Cortex of kidney (tissue), 1 donor: Measurements from ENCODE around the gene RBM19.
"Not testable (repeated sequence)": the region's sequence is repeated elsewhere in the genome, so short reads cannot be mapped to it uniquely, and the experiment has no call there.

Source experiments
- DNase-seq: peaks from one replicate; lab custom pipeline; 2025; lab: John Stamatoyannopoulos, UW

The RBM19 gene

DNA sequence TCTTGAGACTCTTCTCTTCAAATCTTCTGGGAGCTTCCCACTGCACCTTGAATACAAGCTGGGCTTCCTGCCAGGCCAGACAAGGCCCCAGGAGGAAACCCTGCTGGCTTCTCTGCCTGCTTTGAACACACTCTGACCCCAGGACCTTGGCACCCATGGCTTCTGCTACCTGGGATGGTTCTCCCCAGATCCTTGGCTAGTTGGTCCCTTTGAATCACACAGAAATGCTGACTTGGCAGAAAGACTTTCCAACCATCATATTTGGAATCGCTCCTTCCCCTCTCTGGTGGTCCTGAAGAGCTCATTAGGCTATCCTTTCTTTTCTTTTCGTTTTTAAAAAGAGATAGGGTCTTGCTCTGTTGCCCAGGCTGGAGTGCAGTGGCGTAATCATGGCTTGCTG lies 132.7 kb downstream of the RBM19 start:
- DNase-seq: no peak

DNA sequence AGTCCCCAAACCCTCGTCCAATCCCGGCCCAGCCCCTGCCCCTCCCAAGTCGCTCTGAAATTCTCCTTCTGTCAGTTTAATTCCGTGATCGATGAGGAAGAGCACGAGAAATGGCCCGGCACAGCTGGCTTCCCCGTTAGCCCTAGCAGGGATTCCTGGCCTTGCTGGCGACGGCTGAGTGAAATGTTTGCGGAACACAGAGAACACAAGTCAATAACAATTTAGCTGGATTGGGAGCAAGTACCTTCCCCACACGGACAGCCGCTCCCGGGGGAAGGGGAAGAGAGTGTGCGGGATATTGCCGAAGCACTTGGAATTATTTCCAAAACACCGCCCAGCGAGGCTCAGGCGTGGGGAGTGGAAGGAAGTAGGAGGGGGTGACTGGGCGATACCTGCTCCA lies 134.6 kb downstream of the RBM19 start:
- DNase-seq: no peak

DNA sequence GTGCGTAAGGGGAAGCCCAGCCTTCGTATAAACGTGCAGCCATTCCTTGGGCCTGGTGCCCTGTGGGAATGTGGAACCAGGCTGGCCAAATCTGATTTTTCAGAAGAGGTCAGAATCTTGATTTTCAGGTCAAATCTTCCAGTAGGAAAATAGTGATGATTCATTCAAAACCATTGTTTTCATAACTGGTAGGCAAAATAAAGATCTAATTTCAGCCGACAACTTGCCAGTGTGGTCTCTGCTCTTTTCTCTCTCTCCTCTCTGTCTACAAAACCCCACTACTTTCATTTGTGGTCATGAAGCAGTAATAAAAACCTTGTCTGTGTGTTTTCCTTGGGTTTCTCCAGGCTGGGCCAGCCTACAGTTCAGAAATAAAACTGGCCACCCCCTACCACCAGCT lies 135.1 kb downstream of the RBM19 start:
- no peak for DNase-seq

DNA sequence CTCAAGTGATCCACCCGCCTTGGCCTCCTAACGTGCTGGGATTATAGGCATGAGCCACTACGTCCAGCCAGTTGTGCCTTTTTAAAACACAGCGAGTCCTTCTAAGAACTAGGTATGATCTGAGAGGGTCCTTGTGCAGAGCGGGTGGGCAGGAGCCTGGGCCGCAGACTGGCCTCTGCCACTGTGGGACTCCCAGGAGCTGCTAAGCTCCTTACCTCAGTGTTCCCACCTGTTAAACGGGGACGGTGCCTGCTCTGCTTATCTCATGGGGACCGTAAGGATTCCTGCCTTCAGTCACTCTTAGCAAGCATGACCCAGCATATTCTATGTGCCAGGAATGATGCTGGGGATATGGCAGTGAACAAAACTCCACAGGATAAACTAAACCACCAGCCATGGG lies 136.9 kb downstream of the RBM19 start:
- DNase-seq: no peak

DNA sequence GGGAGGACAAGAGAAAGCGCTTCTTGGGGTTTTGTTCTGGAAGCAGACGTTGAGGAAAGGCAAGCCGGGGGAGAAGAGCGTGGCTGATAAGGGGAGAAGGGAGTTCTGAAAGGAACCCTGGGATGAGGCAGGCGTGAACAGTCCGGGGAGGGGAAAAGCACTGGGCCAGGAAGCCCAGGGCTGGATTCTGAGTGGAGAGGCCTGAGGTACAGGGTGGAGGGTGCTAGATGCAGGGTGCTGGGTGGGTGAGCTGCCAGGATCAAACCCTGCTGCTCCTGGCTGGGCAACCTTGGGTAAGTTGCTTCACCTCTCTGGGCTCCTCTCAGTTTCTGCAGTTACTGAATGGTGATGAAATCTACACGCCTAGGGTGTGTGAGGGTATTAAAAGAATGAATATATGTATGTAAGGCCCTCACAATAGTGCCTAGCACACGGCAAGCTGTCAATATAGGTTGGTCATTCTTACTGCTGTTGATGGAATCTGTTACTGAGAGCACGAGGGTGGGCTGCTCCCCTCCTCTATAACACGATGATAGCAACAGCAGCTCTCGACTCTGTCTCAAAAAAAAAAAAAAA lies 138.5 kb downstream of the RBM19 start:
- no peak for DNase-seq

DNA sequence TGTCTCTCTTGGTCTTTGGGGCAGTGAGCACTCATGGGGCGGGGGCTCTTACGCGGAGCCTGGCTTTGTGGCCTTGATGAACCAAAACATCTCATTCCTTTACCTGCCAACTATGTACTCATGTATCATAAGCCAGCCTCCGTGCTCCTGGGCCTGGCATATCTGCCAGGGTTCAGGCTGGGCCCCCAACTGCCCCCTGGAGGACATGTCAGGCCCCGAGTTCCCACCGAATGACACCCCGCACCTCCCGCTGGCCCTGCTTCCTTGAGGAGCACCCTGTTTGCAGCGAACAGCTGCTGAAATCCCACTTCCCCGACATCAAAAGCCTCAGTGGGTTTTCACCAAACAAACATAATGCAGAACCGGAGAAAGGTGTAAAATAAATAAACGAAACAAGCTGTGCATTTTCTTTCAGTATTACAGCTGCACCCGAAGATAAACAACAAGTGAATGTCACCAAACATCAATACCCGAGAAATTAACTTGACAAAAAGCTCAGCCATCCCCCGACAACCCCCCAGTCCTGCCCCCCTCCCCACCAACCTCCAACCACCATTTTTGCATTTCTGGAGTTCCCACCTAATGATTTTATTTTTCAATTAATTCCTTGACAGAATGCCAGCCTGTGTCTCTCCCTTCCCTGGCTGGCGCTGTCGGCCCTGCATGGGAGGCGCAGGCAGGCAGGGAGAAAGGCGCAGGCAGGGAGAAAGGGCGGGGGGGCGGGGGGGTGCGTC lies 139.2 kb downstream of the RBM19 start:
- no peak for DNase-seq

DNA sequence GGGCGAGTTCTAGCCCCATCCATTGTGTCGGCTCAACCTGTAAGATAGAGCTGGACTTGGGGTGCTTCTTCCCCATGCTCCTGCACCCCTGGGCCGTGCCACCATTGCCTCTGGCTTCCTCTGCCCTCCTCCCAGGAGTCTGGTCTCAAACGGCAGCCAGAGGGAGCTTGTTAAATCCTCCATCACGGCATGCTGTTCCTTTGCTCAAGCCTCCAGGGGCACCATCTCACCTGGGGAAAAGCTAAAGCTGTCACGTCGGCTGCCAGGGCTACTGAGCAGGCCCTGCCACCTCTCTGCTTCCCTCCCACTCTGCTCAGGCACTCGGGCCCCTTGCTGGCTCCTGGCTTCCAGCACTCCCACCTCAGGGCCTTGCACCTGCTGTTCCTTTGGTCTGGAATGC lies 140.4 kb downstream of the RBM19 start:
- DNase-seq: no peak

DNA sequence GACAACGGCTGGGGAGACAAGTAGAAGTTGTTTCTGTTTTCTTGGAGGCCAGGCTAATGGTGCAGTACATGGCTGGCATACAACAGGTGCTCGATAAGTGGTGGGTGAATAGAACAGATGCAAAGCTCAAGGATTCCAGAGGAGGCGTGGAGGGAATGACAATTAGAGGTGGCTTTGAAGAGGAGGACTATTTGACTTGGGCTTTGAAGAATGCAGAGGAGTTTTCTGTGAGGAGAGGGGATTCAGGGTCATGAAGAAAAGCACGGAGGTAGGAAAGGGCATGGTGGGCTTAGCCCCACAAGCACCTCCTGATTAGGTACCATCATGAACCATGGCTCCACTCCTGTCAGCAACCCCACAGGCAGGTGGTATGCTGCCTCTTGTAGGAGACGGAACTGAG lies 142.3 kb downstream of the RBM19 start:
- DNase-seq: no peak

DNA sequence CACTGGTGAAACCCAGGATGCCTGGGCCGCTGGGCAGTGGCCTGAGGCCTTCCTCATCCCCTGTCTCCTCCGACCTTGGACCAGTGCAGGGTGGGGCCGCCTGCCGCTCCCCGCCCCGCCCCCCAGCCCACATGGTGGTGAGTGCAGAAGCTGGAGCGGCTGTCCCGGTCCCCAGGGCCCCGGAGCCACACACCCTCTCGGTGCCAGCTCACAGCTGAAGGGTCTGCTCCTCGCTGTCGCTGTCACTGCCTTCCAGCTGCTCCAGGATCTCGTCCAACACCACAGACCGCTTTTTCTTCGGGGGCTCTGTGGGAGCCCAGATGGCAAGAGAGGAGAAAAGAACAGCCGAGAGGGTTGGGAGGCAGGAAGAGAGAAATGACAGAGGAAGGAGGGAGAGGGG lies 143.1 kb downstream of the RBM19 start:
- DNase-seq: no peak

DNA sequence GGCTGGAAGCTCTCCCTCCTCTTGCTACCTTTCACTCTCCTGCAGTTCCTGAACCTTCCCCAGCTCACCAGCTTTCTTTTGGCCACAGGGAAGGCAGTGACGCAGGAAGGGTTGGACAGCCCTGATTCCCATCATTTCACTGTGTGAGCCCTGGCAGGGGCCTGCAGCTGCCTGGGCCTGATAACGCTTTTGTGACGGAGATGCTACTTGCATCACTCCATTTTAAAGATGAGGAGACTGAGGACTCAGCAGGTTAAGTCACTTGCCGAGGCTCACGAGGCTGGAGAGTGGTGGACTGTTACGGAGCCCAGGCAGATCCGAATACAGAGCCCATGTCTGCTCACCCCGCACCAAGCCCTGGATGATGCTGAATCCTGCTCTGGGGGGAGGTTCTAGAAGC lies 145.3 kb downstream of the RBM19 start:
- DNase-seq: no peak

DNA sequence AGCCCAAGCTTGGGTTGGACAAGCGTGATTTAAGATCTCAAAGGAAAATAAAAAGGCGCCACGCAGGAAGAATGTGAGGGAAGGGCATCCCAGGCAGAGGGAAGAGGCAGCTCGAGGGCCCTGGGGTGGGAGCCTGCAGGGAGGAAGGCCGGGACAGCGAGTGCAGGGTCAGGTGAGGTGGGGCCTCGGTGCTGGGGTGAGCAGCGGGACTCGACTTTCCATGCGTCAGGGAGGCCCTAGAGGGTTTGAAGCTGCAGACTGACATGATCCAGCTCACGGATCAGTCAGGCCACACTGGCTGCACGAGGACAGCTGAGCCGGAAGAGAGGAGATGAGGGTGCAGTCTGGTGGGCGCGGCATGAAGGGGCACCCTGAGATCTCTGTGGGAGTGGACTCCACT lies 145.8 kb downstream of the RBM19 start:
- DNase-seq: no peak

DNA sequence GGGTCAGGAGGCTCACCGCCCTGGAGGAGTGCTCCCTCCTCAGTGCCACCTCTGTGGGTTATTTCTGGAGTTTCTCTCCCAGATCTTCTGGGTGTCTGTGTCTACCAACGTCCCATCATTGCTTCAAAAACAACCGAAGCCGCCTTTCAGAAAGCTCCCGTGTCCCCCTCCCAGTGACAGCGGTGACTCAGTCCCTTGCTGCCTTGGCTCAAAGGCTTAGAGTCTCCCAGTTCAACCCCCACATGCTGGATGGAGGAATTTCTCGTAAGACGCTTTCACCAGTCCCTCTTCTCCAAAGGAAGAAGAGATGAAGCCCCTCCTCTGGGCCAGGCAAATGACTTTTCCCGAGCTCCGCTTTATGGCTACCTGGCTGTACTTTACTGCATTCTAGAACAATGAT lies 146.6 kb downstream of the RBM19 start:
- DNase-seq: no peak

DNA sequence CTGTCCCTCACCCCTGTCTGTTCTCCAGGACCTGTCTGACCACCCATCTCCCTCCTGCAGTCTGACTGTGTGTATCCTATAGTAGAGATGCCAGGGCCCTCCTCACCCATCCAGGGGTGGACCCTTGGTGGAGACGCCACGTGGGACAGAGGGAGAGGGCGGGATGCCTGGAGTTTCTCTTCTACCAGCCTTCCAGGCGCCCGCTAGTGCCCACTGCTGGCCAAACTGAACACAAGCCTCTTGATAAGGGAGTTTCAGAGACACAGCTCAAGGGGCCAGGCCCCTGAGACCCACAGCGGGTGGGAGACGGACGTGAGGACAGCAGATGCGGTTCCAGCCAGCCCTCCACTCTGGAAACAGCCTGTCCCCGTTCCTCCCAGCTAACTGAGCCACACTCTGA lies 147.3 kb downstream of the RBM19 start:
- DNase-seq: no peak

DNA sequence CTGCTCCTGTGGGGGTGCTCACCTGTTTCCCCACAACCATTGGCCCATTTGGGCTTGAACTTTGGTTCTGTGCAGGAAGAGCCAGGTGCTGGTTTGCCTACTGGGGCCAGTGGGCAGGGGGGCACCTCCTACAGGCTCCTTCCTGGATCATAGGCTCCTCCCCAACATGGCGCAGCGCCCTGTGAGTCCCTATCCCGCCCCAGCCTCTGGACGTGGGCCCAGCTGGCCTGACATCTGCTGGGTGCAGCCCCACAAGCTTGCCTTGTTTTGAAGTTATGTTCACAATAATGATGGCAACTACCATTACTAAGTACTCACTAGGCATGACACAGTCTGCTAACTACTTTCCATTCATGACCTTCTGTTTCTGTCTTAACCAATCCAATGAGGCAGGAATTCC lies 147.8 kb downstream of the RBM19 start:
- DNase-seq: no peak

DNA sequence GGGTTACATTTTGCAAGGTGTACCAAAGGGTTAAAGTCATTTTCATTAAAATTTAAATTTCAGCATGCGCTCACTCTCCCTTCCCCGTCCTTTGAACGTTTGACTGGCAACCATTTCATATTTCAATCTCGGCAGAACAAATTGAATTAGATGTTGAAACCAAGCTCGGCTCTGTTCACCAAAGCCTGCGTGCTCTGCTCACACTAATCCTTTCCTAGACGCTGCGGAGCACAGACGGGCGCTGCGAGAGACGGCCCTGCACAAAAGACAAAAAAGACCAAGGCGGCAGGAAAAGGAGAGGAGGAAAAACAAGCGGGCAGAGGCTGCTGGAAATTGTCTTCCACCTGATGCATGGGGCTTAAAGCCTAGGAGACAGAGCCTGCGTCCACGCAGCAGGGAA lies 149.3 kb downstream of the RBM19 start:
- DNase-seq: no peak

DNA sequence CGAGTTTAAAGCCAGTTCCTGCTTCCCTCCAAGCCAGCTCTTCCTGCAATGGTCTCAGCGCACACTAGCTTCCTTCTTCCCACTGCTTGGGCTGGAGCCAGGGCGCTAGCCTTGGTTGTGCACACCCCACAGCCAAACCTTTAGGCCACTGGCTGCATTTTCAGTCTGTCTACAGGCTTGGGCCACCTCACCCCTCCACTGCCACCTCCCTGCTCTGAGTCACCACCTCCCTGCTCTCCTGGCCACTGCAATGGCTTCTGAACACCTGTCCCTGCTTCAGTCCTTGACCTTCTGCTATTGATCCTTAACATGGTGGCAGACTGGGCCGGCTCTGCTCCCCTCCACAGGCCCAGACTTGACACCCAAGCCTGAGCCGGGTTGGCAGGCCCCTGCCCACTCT lies 151.1 kb downstream of the RBM19 start:
- DNase-seq: no peak

DNA sequence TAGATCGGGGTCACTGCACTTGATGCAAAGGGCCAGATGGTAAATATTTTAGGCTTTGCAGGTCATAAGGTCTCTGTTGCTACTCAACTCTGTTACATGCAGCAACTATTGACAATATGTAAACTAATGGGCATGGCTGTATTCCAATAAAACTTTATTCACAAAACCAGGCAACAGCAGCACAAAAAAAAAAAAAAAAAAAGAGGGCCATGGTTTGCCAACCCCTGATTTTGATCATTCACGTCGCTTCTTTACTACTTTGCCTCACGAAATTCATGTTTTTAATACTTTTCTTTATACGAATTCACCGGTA lies 152.9 kb downstream of the RBM19 start:
- no peak for DNase-seq

DNA sequence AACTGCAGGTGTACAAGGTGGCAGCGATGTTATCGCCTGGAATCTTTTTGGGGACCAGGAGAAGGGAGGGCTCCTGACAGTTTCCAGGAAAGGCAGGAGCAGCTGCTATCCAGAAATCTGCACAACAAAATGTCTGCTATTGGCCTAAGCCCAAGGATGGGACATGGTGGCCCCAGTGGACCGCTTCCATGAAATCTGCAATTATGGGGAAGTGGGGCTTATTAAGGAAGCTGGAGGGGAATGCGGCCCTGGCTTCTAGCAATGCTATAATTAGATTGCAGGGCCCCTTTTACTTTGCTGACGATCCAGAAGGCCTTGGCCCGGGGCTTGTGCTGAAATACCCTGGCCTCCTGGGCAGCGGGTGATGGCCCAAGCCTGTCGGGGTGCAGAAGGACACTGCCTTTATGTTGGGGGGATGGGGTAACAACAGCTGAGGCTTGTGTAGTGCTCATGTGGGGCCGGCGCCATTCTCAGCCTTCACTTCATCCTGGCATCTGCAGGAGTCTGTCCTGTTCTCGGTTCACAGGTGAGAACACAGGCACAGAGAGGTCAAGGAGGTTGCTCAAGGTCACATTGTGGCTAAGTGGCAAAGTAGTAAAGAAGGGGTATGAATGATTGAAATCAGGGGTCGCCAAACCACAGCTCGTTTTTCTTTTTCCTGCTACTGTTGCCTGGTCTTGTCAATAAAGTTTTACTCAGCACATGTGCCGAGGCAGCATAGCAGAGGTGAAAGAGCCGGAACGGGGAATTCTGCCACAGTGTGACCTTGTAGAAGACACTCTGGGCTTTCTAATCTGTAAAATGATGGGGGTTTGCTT lies 153.5 kb downstream of the RBM19 start:
- DNase-seq: no peak

DNA sequence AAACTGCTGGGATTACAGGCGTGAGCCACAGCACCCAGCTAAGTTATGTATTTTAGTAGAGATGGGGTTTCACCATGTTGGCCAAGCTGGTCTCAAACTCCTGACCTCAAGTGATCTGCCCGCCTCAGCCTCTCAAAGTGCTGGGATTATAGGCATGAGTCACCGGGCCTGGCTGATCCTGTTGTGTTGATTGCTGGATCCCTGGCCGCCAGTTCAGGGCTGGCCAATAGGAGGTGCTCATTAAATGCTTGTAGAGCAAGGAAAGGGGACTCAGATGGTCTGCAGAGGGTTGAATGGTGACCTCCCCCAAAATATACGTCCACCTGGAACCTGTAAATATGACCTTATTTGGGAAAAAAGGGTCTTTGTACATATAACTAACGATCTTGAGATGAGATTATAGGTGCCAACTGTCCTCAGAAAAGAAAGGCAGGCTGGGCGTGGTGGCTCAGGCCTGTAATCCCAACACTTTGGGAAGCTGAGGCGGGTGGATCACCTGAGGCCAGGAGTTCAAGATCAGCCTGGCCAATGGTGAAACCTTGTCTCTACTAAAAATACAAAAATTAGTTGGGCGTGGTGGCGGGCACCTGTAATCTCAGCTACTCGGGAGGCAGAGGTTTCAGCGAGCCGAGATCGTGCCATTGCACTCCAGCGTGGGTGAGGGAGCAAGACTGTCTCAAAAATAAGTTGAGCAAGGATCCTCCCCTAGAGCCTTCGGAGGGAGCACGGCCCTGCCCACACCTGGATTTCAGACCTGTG lies 156.5 kb downstream of the RBM19 start:
- not testable (repeated sequence) for DNase-seq

DNA sequence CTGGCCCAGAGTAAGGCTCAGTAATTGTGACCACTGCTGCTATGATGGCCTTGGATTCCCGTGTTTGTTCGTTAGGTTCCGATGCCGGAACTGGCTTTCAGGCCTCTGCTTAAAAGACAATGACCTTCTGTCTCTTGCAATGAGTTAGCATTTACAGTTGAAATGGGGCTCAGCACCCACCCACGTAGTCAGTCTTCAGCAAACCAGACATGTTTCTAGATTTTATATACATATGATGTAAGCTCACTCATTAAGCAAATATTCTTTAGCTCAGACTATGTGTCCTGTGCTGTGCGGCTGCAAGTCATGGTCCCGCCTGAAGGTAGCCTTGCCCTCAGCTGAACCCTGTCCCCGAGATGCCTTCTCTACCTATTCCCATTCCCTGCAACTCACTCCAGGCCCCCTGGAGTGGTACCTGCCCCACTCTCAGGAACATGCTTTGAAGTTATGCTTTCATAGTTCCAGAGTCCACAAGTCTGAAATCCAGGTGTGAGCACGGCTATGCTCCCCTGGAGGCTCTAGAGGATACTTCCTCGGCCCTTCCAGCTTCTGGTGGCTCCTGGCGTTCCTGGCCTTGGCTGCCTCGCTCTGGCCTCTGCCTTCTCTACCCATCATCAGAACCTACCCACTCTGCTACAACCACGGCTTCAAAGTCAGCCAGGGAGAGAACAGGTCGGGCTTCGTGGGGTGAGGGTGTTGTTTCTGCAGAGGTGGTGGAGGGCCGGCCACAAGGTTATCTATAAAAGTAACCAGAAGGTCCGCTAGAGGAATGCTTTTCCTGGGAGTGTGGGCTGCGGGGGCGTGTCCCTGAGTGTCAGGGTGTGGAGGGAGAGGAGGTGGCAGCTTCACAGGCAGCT lies 157.8 kb downstream of the RBM19 start:
- DNase-seq: no peak

DNA sequence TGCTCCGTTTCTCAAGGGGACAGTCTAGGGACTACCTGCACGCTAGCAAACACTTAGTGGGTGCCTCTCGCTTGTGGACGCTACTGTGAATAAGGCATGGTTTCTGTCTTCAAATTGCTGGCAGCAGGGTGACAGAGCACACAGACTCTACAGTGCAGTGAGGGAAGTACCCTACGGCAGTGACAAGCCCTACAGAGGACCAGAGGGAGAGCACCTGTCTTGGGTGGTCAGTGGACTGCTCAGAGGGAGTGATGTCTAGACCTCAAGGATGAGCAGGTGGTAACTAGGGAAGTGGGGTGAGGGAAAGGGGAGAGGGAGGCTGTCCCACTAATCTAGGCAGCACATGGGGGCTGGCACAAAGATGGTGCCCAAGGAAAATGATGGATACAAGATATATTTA lies 160.5 kb downstream of the RBM19 start:
- no peak for DNase-seq
